NOMO-1 treated with dmso at 0.1 percent for 144 hours (cell line): Measurements from ENCODE around the gene EEA1.
"Not testable (repeated sequence)": the region's sequence is repeated elsewhere in the genome, so short reads cannot be mapped to it uniquely, and the experiment has no call there.

Experiments used
- DNase-seq: peaks from one replicate; lab custom pipeline; 2025; ENCODE audit not compliant: unreplicated experiment; lab: John Stamatoyannopoulos, UW

The EEA1 gene

DNA sequence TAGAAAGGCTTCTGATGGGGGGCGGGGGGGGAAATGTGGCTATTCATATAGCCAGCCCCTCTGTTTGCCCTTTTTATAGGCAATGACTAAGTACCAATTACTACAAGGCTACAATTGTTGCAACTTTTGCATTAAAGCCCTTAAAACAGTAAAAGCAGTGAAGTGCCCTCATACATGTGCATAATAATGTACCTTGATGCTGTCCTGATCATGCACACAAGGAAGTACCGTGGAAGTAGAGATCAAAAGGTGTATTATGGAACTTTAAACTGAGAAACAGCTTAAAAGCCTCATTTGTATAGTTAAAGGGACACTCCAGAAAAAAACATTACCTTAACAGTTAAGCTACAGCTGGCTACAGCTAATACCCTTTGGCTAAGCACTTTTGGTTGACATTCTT is 114.5 kb downstream of the EEA1 start:
- DNase-seq = no peak

DNA sequence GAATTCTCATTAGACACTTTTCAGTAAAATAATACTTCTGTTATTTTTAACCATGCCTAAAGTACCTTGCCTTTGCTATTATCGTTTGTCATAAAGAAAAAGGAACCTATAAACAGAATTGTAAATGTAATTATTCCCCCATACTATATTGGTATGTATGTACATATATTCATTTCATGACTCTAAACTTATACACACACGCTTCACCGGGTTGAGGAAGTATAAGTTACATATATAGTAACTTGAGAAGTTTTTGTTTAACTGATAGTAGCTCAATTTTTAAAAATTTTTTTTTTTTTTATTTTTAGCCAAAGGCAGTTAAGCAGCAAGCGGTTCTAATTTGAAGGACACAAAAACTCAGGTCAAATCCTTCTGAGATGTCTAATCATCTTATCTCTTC is 118.7 kb downstream of the EEA1 start:
- no peak for DNase-seq

DNA sequence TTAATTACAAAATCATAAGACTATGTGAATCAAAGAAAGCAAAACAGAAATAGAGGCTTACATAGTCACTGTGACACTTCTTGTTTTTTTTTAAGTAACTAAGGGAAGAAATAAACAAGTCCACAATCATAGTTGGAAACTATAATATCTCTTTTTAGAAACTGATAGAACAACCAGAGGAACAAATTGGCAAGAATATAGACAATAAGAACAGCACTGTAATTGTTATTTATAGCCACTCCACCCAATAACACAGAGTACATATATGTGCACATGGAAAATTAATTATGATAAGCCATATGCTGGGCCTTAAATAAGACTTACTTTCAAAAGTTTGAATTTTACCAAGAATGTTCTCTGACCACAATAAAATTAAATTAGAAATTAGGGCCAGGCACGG is 125.2 kb downstream of the EEA1 start:
- no peak for DNase-seq

DNA sequence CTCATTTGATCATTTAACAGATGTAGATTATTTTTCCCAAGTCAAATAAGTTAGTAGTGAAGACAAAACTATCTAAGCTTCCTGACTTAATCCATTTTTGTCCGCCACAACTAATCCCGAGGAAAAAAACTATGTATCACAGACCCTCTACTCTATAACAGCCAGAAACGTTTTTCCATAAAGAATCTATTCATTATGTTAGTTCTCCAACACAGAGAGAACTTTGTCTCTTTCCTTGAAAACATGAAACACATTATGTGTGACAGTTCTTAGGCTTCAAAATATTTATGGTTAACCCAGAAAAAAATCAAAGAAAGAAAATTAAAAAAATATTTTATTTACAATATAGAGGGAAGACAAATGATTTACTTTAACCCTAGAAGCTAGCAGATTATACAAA is 126.2 kb downstream of the EEA1 start:
- DNase-seq = no peak

DNA sequence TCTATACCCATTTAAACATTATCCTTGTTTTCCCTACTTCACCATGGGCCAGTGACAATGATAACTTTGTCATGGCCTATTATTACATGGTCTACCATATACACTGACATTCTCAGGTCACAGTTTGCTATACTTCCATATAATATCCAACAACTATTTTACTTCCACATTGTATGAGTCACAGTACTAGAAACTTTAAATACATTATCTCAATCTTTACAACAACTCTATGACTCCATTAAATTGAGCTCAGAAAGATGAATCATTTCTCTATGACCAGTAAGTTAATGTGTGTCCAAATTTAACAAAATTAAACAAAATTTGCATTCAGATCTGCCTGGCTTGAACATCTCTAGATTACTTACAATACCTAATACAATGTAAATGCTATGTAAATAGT is 132.4 kb downstream of the EEA1 start:
- DNase-seq = no peak

DNA sequence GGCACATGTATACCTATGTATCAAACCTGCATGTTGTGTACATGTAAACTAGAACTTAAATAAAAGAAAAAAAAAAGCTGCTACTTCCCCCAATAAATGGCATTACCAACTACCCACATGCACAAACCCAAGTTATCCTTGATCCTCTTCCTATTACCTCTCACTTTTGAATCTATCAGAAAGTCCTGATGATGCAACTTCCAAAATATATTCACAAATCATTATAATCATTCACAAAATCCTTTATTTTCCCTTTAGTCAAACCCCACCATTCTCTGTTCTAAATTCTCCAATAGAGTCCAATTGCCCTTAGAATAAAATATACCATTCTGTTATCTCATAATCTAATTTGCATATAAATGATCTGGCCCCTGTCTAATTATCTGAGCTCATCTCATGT is 134.3 kb downstream of the EEA1 start:
- DNase-seq = no peak

DNA sequence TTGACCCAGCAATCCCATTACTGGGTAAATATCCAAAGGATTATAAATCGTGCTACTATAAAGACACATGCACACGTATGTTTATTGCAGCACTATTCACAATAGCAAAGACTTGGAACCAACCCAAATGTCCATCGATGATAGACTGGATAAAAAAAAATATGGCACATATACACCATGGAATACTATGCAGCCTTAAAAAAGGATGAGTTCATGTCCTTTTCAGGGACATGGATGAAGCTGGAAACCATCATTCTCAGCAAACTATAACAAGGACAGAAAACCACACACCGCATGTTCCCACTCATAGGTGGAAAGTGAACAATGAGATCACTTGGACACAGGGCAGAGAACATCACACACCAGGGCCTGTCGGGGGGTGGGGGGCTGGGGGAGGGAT is 134.7 kb downstream of the EEA1 start:
- not testable (repeated sequence) for DNase-seq

DNA sequence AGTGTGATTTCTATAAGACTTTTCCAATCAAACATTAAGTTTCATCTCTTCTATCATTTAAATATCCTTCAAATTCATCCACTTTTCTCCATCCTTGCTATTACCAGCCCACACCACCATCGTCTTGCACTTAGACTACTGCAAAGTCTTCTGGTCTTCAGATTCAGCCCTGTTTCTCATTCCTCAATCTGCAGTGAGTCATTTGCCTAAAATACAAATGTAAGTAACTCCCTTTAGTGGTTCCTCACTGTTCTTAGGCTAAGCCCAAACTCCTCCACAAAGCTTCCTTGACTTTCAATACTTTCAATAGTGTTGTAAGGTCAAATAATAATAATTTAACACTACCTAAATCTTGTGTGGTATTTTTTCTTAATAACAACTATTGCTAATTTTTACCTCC is 143.1 kb downstream of the EEA1 start:
- DNase-seq = no peak

DNA sequence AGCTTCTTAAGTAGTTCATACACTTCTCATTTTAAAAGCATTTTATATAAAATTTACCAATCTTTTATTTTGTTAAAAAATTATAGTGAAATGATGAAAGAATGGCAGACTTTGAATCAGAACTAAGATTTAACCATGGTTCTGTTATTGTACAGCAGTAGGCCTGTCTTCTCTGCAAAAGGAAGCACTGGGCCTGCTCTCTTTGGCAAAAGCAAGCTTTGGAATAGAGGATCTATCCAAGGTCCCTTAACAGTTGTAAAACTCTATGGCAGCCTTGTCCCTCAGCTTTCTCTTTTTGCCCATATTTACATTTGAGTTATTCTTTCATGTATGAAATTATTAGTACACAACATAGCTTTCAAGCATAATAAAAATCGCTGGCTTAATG is 143.5 kb downstream of the EEA1 start:
- no peak for DNase-seq

DNA sequence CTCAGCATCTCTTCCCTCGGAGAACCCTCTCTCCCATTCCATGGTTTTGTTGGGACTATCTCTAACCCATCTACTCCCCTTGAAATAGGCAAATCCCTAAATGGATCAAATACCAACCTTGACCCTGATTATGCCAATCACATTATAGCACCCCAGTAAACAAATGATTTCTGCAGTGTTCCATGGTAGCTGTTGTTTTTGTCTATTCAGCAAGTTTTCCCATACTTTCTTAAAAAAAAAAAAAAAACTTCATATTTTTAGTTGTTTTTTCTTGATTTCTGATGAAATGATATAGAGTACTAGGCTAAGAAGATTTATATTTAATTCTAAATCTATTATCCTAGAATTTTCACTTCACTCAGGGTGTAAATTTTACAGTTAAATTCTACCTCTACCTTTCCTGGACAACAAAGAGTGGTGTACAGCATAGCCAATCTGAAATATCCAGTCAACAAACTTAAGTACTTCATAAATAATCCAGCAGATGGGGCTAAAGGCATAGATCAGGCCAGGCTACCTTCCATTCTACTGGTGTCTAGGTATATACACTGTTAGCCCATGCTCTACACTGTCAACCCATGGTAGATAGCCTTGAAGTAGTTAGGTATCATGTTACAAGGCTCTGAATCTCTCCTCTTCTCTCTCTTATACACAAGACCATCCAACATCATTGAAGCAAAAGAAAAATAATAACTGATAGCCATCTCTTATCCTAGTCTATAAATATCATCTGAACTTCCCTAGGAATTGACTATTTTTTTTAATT is 144.1 kb downstream of the EEA1 start:
- DNase-seq = peak; percentile 62

DNA sequence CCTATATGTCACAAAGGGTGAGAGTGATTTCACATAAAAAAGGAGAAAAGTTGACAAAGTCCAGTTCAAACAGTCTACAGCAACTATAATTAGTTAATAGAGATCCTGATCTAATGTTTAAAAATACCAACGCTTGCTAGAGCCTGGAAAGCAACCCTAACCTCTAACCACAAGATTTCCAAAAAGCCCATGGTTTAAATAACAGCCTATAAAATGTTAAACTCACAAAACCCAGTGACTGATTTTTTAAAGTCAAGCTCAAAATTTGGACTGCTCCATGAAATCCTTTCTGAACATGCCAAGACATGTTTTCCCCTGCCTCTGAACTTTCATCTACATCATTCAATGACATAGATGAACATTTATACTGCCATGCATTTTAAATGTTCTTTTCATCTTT is 144.7 kb downstream of the EEA1 start:
- no peak for DNase-seq

DNA sequence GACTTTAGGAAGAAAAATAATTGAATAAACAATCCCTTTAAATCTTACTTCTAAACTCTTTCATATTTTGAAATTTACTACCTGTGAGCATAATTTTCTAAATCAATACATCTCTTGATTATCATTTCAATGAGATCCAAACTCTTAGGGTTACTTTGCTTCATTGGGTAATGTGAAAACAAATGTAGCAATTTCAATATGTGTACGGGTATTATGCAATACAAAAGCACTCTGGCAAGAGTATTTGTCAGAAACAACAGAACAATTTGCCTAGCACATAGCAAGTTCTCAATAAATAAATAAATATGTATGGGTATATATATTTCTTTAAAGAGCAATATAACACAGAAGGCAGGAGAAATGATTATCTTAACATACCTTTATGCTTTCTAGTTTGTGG is 149.2 kb downstream of the EEA1 start:
- no peak for DNase-seq

DNA sequence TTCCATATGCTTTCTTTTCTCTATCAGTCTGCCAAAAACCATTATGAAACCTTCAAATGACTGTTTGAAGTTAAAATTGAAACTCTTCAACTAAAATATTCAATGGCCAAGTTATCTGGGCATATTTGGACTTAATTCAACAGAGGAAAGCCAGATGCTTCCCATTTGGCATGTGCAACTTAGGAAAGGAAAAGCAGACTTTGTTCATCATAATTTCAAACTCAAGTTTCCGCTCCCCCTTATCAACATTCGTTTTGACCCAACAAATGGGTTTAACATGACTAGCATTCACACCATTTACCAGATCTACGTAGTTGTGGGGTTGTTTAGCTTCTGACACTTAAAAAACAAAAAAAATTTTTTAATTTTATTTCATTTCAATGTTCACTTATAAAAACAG is 150.6 kb downstream of the EEA1 start:
- DNase-seq = no peak

DNA sequence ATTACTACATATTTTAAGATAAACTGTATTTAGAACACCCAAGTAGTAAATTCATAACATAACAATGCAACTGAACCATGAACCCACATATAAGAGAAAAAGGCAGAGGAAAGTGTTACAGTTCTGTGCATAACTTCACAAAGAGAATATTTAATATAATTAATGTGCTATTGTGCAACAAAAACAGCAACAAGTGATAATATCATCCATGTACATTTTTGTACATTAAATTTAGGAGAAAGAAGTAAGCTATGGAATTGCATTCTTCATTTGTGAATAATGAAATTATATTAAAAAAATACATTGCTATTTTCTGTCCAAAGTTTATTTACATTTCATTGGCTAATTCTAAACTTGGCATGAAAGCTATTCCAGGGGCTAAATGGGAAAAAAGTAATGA is 153.7 kb downstream of the EEA1 start:
- DNase-seq = no peak

DNA sequence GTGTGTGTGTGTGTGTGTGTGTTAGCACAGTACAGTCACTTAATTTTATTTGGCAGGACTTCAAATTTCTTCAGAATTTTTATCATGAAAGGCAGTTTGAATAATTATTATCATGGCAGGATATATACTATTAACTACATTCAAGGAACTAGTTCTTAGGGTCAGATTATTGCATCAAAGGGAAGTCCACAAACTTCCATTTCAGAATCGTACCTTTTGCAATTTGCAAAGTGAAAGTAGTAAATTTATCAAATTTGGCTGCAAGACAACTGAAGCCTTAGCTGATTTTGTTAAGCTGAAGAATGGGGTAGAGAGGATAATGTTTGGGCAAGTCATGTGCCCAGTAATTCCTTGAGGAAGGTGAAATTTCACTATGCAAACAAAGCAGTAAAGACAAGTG is 158.1 kb downstream of the EEA1 start:
- DNase-seq = peak; percentile 23

DNA sequence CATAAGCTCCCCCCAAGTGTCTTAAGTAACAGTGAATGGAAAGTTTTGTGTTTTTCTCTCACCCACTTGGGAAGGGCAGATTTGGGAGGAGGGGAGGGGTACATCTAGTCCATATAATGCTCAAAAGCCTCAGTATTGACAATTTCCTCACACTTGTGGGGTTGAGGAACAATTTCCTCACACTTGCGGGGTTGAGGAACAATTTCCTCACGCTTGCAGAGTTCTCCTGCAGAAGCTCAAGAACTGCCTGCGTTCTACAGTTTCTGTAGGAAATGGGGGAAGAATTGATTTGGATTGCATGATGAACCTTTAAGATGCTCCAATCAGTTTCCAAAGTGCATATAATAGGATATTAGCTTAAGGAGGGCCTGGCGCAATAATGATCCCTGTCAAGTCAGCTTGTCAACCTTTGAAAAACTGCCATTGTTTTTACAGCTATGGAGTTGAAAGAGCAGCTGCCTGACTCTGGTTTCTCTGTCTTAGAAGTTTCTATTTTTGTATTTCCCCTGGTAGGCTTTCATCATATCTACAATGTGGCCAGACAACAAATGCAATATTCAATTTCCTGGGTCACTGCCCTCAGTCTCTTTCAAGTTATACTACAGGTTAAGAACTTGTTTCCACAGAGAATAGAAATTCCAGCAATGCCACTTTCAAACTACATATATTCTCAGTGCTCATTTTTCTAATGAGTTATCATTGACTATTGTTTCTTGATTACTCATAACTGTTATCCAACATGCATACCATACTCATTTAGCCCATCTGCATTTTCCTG is 159.8 kb downstream of the EEA1 start:
- DNase-seq = peak; percentile 61

DNA sequence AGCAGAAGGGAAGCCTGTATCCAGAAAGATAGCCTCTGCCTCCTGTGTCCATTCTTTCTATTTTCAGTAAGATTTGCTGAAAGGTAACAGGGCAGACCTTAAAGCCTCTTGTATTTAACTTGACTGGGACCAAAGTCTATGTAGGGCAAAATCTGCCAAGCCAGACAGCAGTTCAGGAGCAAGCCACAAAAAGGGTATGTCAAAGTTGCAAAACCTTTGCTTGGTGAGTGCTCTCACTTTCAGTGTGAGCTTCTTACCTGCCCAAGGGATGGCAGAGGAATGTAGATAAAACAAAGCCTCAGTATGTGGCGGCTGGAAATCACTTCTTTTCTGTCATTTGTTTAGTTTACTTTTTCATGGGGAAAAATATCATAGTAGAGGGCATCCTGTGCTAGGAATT is 163.2 kb downstream of the EEA1 start:
- no peak for DNase-seq

DNA sequence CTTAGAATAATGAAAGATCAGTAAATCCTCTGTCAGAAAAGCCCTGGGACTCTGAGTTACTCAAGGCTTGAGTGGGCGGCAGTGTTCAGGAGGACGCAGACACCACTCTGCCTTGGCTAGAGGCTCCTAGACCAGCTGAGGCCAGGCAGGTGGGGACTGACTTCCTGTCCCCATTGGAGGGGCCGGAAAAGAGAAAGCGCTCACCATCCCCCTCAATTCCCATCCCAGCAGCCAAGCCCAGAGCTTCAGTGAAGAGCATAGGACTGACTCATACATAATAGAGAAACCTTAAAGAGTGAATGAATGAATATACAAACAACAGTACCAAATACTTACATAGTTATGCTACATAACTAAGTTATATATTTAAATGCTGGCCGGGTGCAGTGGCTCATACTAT is 164.3 kb downstream of the EEA1 start:
- DNase-seq = no peak

DNA sequence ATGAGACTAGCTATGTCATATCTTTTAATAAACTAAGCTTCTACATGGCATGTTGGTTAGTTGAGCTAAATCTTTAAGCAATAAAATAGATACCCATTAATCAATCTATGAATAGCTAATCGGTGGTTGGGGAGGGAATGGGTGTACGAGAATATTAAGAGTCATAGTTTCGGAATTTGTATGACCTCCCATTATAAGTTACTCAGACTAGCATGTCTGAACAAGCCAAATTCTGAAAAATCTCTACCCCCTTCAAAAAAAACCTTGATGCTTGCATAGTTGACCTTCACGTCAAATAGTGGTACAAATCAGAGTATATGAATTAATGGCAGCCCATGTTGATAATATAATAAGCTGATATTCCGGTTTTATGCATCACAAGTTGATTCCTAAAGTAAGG is 166.3 kb downstream of the EEA1 start:
- no peak for DNase-seq

DNA sequence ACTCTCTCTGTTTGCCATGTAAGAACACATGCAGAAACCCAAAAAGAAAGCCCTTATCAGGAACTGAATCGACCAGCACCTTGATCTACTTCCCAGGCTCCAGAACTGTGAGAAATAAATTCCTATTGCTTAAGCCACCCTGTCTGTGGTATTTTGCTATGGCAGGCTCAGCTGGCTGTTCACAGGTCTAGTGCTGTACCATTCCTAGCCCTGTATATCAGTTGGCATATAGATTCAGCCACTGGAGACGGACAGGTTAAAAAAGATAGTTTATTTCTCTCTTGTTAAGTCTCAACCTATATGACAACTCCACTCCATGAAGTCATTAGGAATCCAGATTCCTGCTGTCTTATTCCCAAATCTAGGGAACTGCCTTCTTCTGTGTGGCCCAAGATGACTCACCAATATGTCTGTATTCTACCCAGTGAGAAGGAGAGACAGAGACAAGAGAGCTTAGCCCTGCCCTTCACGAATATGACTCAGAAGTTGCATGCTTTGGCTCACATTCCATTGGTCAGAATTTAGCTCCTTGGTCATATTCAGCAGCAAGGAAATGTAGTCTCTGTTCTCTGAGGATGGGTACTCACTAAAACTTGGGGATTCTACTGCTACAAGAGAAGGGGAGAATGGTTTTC is 169.3 kb downstream of the EEA1 start:
- no peak for DNase-seq

DNA sequence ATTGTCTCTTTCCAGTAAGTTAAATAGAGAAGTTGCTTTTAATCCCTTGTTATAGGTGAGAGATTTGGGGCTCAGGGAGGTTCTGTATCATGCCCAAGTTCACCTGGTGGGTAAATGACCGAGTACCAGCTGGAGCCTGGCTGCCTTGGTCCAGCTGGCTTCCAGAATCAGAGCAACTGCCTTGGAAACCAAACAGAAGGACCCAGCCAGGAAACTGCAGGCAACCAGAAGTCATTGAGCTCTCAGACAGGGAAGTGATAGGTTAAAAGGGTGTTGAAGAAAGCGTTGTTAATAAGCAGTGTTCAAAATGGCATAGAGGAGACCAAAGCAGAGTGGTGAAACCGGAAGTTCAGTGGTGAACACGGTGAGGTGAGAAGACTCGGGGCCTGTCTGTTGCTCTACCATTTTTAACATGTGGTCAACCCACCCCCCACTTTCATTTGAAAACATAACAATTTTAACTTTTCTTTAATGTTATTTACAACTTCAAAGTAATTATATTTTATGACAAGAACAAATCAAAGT is 171.4 kb downstream of the EEA1 start:
- DNase-seq = peak; percentile 15
